ENCODE data around the gene CHST3. TPM values are rescaled to one million over a fixed set of nuclear protein-coding genes. Genes with fewer than 3 reads are reported as not detected.

The CHST3 gene
- total RNA-seq, 1 donor from 2014 or later, result not detected

DNA sequence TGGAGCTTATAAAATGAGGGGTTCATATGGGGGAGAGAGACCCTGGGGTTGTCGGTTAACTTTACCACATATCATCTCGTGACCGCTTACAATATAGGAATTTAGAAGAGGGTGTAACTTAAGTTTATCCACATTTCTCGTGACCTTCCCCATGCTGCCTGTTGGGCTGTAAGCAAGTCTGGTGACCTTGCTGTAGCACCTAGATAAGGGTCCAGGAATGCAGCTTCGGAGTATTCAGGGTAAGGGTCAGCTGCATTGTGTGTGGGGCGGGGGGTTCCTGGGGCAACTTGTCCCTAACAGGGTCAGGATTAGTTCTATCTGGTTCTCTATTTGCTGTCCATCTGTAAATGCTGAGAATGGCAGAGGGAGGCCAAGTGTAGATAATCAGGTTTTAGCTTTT is 1.3 kb upstream of the CHST3 start:
- CTCF ChIA-PET, result no interaction called here
- no peak overlapping the region for H3K4me3 Mint-ChIP-seq

DNA sequence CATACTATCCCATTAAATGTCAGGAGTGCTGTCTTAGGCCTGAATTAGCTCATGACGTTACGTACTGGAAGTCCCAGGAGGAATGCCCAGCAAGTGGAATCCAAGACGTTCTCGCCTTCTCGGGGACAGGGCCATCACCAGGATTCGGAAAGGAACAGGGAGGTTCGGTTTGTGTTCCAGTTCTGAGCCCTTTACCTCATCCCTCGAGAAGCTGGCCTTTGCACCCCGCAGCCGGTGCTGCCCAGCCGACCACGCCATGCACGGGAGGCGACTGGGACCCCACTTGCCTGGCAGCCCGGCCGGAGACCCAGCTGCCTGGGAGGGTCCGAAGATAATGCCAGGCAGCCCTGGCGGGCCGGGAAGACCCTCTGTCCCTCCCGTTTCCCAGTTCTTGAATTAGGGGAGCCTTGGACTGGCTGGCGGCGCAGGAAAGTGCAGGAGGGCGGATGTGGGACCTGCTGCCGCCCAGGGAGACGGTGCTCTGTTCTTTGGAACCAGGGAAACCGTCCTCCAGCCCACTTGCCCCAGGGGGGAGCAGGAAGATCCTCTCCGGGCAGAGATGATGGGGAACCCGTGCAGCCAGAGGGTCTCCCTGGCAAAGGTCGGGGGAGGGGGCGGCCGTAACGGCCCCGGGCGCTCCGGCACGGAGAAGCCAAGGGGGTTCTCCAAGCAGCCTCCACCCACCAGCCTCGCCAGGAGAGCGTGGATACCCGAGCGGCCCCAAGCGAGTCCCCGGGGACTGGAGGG is 671 bp upstream of the CHST3 start:
- DNase-seq, result no peak
- intact Hi-C loops (cut with micrococcal nuclease), result no loop called here
- Mint-ChIP-seq H3K4me3 (no peak overlapping the region), H3K4me1 (peaks cover 13% of the 10 kb centered on the region), H3K36me3 (ENCODE audit: low read depth) (no peaks in the 10 kb centered on the region), H3K27me3 (peaks cover 57% of the 10 kb centered on the region), H3K9me3 (no peaks in the 10 kb centered on the region), H3K27ac (no peak overlapping the region)
- POLR2A ChIA-PET, result no interaction called here
- TF ChIP-seq CTCF (IDR thresholded peaks at IDR 0.05), result no peak
- ATAC-seq (ENCODE audit: low read depth), result no peak
- CTCF ChIA-PET, result no interaction called here

More for the DNA sequence above, 1.3 kb upstream of the CHST3 start:
- DNase-seq, result no peak
- no peak overlapping the region for H3K27ac Mint-ChIP-seq
- POLR2A ChIA-PET, result no interaction called here
- no peak for TF ChIP-seq CTCF (IDR thresholded peaks at IDR 0.05)
- intact Hi-C loops (cut with micrococcal nuclease), result no loop called here
- H3K4me1 Mint-ChIP-seq, result peaks cover 13% of the 10 kb centered on the region
- no peaks in the 10 kb centered on the region for H3K36me3 Mint-ChIP-seq (ENCODE audit: low read depth)
- no peaks in the 10 kb centered on the region for H3K9me3 Mint-ChIP-seq
- peaks cover 51% of the 10 kb centered on the region for H3K27me3 Mint-ChIP-seq
- no peak for ATAC-seq (ENCODE audit: low read depth)

- intact Hi-C loops (cut with micrococcal nuclease), result no loop called here
- no peak for DNase-seq
- Mint-ChIP-seq H3K27me3 (peaks cover 57% of the 10 kb centered on the region), H3K4me1 (peaks cover 9% of the 10 kb centered on the region), H3K36me3 (ENCODE audit: low read depth) (no peaks in the 10 kb centered on the region), H3K27ac (no peak overlapping the region), H3K4me3 (peak overlapping the region; percentile 28), H3K9me3 (no peaks in the 10 kb centered on the region)
- POLR2A ChIA-PET, result no interaction called here
- ATAC-seq (ENCODE audit: low read depth), result no peak
- CTCF ChIA-PET, result no interaction called here
- no peak for TF ChIP-seq CTCF (IDR thresholded peaks at IDR 0.05)
Observed at GRCh38 chr10:71964743-71965515, 734 bp downstream of the CHST3 start.

DNA sequence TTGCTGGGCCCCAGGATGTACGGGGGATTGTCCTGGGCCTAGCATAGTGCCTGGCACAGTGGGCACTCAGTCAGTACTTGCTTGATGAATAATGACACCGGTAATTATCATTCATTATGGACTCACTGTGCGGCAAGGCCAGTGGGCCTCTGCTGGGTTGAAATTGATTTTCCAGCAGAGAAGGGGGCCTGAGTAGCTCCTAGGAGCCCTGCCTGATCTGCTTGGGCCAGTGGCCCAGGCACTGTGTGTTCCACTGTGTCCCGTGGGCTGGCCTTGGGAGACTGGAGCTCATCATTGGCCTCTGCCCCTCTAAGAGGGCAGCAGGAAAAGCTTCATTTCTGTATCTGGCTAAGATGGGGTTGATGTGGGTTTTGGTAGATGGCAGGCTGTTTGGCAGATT is 1.4 kb downstream of the CHST3 start:
- H3K4me3 Mint-ChIP-seq, result peak overlapping the region; percentile 39
- no peaks in the 10 kb centered on the region for H3K9me3 Mint-ChIP-seq
- H3K36me3 Mint-ChIP-seq (ENCODE audit: low read depth), result no peaks in the 10 kb centered on the region
- CTCF ChIA-PET, result no interaction called here
- peaks cover 57% of the 10 kb centered on the region for H3K27me3 Mint-ChIP-seq
- POLR2A ChIA-PET, result no interaction called here
- H3K27ac Mint-ChIP-seq, result no peak overlapping the region
- peaks cover 9% of the 10 kb centered on the region for H3K4me1 Mint-ChIP-seq
- no peak for TF ChIP-seq CTCF (IDR thresholded peaks at IDR 0.05)
- no peak for DNase-seq
- no peak for ATAC-seq (ENCODE audit: low read depth)
- intact Hi-C loops (cut with micrococcal nuclease), result no loop called here
